Prostate gland (tissue), 2 donors: Measurements from ENCODE around the gene MT1HL1.

Experiments used
- CTCF ChIP-seq, 4 experiments: fragments of 200-600 bp in 2 of 4; fragments of 450-650 bp in 2 of 4; sonication (generic) in 2 of 4; IDR thresholded peaks; 1 replicate in 3 of 4; 2 replicates in 1 of 4; pipeline ENCODE4 v1.5.1; 2016 to 2019; ENCODE audit warnings: antibody characterized with exemption in 4 of 4, mild to moderate bottlenecking in 2 of 4, moderate library complexity in 2 of 4
- POLR2A ChIP-seq: fragments of 450-650 bp; IDR thresholded peaks from one replicate; pipeline ENCODE4 v1.6.1; 2016; ENCODE audit warnings: antibody characterized with exemption, mild to moderate bottlenecking

GRCh38 chr1:237016626-237017025, 12.4 kb upstream of the MT1HL1 start:
- no peak for TF ChIP-seq CTCF (IDR thresholded peaks at IDR 0.05)
- TF ChIP-seq POLR2A, result no peak
